BJ (cell line): ENCODE measurements around the gene FBXW12. TPM values are rescaled to one million over a fixed set of nuclear protein-coding genes. Genes with fewer than 3 reads are reported as not detected.

Source experiments
- CTCF ChIA-PET: fragments of 350-600 bp; formaldehyde crosslinking; extraction: SDS; loops from one replicate; lab custom pipeline; 2021; ENCODE audit warnings: antibody characterized with exemption, inconsistent platforms; lab: Yijun Ruan, JAX
- POLR2A ChIA-PET: fragments of 300-600 bp; sonication (Branson Sonifier 250); formaldehyde crosslinking; extraction: SDS; loops from one replicate; lab custom pipeline; 2021; ENCODE audit warnings: antibody characterized with exemption; lab: Charles Lee
- DNase-seq: peaks from one replicate; pipeline ENCODE4 v3.0.0-alpha.2; 2011; ENCODE audit warnings: low read depth
- H3K27me3 ChIP-seq: 2 replicates; pipeline ENCODE4 v1.6.0; 2011; ENCODE audit warnings: low read length; ENCODE audit not compliant: control insufficient read depth, insufficient read depth
- H3K36me3 ChIP-seq: 2 replicates; pipeline ENCODE4 v1.5.1; 2011; ENCODE audit warnings: low read length; ENCODE audit not compliant: control insufficient read depth, insufficient read depth
- H3K4me3 ChIP-seq: 2 replicates; pipeline ENCODE4 v1.5.1; 2011; ENCODE audit warnings: low read depth, mild to moderate bottlenecking, control low read depth, low read length
- polyA plus RNA-seq: library from polyadenylated mRNA; depleted of rRNA; stranded (reverse); fragments of >200 nt; gene quantifications from 2 replicates; pipeline ENCODE4 v1.2.3, GENCODE V29; 2011
- TF ChIP-seq, protein P1 (sequence below): IDR thresholded peaks from 2 replicates; pipeline ENCODE4 v1.5.1; 2011; ENCODE audit warnings: low read depth, mild to moderate bottlenecking, control low read depth, inconsistent platforms, low read length, moderate library complexity; ENCODE audit not compliant: insufficient read depth

The FBXW12 gene
- polyA plus RNA-seq, 1 experiment, result not detected

DNA sequence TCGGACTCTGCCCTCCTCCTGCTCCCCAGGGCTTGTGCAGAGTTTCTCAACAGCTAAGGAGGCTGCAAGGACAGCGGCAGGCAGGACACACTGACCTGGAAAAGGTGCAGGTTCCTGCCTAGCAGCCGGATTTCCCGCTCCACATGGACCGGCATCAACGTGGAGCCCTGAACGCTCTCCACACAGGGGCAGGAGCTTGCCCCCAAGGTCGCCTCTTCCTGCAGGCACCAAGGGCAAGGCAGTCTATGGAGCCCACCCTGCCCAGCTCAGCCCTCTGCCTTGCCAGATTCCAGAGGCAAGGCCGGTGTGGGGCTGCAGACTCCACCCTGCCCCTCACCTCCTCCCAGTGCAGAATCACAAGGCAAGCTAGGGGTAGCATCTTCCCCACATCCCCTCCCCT is 47.1 kb downstream of the FBXW12 start:
- CTCF ChIA-PET, result interaction anchor here (1.0 to 1.2 kb wide), 2 partner anchors 18 to 122 kb away, joined by 3 to 5 read pairs; no protein-coding TSS in a partner anchor
- H3K36me3 ChIP-seq, result peaks cover 28% of the 10 kb centered on the region
- DNase-seq, result no peak
- H3K4me3 ChIP-seq, result no peak overlapping the region
- no peaks in the 10 kb centered on the region for H3K27me3 ChIP-seq
- POLR2A ChIA-PET, result no interaction called here
- TF ChIP-seq, protein P1, sequence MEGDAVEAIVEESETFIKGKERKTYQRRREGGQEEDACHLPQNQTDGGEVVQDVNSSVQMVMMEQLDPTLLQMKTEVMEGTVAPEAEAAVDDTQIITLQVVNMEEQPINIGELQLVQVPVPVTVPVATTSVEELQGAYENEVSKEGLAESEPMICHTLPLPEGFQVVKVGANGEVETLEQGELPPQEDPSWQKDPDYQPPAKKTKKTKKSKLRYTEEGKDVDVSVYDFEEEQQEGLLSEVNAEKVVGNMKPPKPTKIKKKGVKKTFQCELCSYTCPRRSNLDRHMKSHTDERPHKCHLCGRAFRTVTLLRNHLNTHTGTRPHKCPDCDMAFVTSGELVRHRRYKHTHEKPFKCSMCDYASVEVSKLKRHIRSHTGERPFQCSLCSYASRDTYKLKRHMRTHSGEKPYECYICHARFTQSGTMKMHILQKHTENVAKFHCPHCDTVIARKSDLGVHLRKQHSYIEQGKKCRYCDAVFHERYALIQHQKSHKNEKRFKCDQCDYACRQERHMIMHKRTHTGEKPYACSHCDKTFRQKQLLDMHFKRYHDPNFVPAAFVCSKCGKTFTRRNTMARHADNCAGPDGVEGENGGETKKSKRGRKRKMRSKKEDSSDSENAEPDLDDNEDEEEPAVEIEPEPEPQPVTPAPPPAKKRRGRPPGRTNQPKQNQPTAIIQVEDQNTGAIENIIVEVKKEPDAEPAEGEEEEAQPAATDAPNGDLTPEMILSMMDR, result no peak

DNA sequence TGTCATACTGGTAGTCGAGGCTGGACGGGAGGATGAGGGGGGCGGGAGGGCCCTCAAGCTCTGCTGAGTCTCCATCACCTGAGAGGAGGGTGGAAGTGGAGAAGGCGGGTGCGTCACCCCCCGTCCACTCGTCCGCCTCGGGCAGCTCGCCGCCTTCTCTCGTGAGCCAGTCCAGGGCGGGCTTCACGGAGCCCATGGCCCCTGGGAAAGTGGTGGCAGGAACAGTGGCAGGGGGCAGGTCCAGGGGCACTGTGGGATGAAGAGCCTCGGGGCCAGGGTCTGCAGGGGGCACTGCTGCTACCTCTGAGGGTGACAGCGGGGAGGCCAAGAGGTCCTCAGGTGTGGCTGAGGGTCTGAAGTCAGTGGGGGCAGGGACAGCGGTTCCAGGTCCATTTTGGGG is 47.6 kb downstream of the FBXW12 start:
- no peak for DNase-seq
- peaks cover 28% of the 10 kb centered on the region for H3K36me3 ChIP-seq
- H3K4me3 ChIP-seq, result no peak overlapping the region
- POLR2A ChIA-PET, result no interaction called here
- no peaks in the 10 kb centered on the region for H3K27me3 ChIP-seq
- CTCF ChIA-PET, result interaction anchor here (1.0 to 1.2 kb wide), 2 partner anchors 19 to 121 kb away, joined by 3 to 5 read pairs; no protein-coding TSS in a partner anchor
- TF ChIP-seq, protein P1, result no peak

DNA sequence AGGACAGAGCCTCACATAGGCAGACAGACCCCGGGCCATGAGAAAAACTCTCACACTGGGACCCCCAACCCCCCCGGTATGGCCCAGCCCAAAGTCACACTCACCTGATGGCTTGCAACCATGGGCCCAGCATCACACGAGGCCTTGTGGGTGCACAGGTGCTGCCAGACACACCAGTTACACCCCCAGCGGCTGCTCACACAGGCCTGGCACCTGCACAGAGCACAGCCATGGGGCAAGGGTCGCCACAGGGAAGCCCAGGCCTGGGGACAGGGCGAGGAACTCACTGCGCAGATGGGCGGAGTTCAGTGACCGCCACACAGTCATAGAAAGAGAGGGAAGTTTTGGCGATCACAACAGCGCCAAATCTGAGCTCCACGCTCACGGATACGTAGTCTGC is 48.5 kb downstream of the FBXW12 start:
- no peak for DNase-seq
- Histone ChIP-seq H3K4me3 (no peak overlapping the region), H3K36me3 (peaks cover 19% of the 10 kb centered on the region), H3K27me3 (no peaks in the 10 kb centered on the region)
- POLR2A ChIA-PET, result no interaction called here
- CTCF ChIA-PET, result interaction anchor here (0.5 to 1.2 kb wide), 2 partner anchors 13 to 20 kb away, joined by 3 to 5 read pairs; no protein-coding TSS in a partner anchor
- TF ChIP-seq, protein P1, result no peak

DNA sequence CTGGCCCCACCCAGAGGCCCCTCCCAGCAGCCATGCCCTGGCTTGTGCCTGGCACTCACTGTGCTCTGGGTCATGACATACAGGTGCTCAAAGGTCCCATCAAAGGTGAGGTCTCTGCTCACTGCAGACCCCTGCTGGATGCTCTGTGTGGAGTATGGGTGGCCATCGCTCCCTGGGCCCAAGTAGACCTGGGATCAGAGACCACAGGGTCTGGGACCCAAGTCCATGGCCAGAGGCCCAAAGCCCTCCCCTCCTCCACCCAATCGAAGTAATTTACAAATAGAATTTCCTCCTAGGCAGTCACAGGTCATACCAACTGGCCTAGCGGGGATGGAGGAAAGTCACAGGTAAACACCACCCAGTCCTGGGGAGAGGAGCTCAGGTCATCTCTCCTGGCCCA is 50.3 kb downstream of the FBXW12 start:
- CTCF ChIA-PET, result interaction anchor here (1.0 to 8.1 kb wide), 4 partner anchors 14 to 22 kb away, joined by 3 to 55 read pairs (median 4); partner anchors contain the start of genes CCDC51 and TMA7
- POLR2A ChIA-PET, result no interaction called here
- TF ChIP-seq, protein P1, result no peak
- H3K27me3 ChIP-seq, result no peaks in the 10 kb centered on the region
- H3K4me3 ChIP-seq, result no peak overlapping the region
- peaks cover 13% of the 10 kb centered on the region for H3K36me3 ChIP-seq
- DNase-seq, result no peak

DNA sequence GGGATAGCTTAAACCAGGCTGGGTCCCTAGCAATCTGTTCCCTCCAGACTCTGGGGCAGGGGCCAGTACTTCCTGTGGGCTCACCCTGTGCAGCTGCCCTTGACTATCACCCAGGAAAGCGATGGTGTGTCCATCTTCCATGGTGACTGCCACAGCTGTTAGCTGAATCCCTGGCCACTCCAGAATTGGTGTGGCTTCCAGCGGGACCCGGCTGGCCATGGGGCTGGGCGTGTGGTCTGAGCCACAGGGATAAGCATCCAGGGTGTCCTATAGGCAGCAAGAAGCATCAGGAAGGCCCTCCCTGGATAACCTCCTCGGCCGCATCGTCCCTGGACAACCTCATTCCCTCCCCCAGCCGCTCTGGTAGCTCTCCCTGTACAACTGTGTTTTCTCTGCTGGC is 50.7 kb downstream of the FBXW12 start:
- POLR2A ChIA-PET, result no interaction called here
- peaks cover 13% of the 10 kb centered on the region for H3K36me3 ChIP-seq
- no peak for DNase-seq
- no peak overlapping the region for H3K4me3 ChIP-seq
- no peaks in the 10 kb centered on the region for H3K27me3 ChIP-seq
- TF ChIP-seq, protein P1, result no peak
- CTCF ChIA-PET, result interaction anchor here (0.6 to 8.1 kb wide), 5 partner anchors 13 to 73 kb away, joined by 3 to 55 read pairs (median 3); partner anchors contain the start of genes CCDC51 and TMA7
